ENCODE measurements around the gene CCND2.

GRCh38 chr12:4270831-4271716, 2.5 kb upstream of the CCND2 start:
- TF ChIP-seq CTCF (IDR thresholded peaks at IDR 0.05) (no peak), POLR2A (IDR thresholded peaks at IDR 0.05) (no peak)

All from testis (tissue), 2 donors.